Fibroblast of skin of right biceps (primary cell): Measurements from ENCODE around the gene CEBPB.
"Not testable (repeated sequence)": the region's sequence is repeated elsewhere in the genome, so short reads cannot be mapped to it uniquely, and the experiment has no call there.

Source experiments
- DNase-seq: peaks from one replicate; pipeline ENCODE4 v3.0.0-alpha.2; 2013

Gene CEBPB

DNA sequence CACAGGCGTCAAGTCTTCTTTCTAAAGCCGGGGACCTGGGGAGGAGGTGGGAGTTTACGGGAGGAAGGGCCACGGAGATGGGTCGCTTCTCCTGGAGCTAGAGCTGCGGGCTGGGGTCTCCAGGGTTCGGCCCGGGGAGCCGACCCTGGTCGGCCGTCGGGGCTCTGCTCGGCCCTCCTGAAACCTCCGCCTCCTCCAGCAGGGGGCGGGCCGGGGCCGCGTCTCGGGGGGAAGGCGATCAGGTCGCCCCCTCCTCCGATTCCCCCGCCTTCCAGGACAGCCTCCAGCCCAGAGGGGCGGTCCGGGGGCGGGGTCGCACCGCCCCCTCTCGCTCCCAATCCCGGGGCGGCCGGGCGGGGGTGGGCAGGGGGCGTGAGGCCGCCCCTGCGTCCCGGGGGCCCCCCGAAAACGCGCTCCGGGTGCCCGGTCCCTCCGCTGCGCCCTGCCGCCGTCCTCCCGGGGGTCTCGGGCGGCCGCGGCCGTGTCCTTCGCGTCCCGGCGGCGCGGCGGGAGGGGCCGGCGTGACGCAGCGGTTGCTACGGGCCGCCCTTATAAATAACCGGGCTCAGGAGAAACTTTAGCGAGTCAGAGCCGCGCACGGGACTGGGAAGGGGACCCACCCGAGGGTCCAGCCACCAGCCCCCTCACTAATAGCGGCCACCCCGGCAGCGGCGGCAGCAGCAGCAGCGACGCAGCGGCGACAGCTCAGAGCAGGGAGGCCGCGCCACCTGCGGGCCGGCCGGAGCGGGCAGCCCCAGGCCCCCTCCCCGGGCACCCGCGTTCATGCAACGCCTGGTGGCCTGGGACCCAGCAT, at the start of gene CEBPB:
Gene CEBPB, plus strand, starts transcription at position 580 of the 814 bp plus-strand sequence. Its CDS starts 204 bp downstream, at position 784.
- peak; percentile 90 for DNase-seq

DNA sequence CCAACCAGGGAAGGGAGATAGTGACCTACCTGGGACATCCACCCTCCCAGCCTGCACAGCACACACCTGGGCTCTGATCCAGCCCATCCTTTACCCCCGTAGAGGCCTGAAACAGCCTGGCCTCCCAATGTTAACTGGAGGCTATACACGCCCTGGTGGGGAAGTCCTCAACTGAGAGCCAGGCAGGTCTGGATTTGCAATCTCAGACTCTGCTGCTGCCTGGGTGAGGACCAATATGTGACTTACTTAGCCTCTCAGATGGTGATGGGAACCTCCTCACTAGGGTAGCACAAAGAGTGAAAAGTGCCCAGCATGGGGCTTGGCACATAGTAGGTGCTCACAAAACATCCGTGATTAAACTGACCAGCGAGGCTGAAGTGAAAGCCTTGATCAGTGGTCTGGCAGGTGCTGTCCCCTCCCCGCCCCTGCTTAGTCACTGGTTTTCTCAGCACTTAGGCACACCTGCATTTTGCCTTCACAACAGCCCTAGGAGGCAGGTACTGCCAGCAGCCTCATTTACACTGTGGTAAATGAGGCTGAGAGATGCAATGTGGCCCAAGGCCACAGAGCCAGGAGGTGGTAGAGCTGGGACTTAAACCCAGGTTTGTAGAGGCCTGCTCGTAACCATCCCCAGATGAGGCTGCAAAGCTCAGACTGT, 49.5 kb upstream of the CEBPB start:
- DNase-seq, result no peak

DNA sequence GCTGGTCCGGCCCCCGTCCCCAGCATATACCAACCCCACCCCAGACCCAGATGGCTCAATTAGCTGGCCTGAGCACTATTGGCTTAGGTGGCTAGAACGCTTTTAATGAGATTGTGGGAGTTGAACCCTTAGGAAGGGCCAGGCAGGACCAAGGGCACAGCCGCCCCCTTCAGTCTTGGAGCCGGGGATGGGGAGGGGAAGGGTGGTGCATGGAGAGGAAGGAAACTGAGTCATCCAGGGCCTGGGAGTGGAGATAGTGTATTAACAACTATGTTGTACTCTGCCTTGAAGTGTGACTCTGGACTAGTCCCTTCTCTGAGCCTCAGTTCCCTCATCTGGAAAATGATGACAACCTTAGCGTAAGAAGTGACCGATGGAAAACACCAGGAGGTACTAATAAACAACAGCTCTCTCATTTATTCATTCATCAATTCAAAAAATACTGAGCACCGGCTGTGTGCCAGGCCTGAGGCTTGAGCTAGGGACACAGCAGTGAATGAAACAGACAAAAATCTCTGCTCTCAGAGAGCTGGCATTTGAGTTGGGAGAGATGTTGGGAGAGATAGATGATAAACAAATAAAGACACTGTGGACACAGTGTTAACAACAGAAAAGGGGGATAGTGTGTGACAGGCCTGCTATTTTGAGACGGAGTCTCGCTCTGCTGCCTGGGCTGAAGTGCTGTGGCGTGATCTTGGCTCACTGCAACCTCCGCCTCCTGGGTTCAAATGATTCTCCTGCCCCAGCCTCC, 48.6 kb upstream of the CEBPB start:
- no peak for DNase-seq

DNA sequence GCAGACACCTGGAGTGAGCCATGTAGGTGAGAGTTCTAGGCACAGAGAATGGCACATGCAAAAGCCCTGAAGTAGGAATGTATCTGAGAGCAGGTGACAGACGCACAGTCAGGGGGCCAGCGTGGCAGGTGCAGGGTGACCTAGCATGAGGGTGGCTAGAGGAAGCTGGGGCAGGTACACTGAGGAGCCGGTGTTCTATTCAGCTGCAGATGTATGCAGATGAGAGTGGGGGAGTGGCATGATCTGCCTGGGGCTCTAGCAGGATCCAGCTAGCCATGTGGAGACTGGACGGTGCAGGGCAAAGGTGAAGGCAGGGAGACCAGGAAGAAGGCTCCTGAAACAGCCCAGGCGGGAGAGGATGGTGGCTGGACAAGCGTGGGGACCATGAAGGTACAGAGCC, 47.8 kb upstream of the CEBPB start:
- DNase-seq, result no peak

DNA sequence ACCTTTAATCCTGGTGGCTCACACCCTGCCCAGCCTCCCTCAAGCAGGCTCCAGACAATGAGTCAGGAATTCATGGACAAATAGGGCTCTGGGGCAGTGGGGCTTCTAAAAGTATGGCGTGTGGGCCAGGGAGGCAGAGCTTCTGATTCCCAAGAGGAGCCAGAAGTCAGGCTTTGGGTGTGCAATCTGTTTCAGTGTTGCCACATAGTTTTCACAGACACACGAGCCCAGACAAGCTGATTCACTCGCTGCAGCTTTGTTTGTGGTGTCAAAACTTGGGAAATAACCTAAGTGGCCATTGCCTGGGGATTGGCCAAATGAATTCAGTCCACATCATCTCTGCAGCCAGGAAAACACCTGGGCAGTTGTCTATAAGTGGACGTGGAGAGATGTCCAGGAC, 46.3 kb upstream of the CEBPB start:
- peak; percentile 97 for DNase-seq

DNA sequence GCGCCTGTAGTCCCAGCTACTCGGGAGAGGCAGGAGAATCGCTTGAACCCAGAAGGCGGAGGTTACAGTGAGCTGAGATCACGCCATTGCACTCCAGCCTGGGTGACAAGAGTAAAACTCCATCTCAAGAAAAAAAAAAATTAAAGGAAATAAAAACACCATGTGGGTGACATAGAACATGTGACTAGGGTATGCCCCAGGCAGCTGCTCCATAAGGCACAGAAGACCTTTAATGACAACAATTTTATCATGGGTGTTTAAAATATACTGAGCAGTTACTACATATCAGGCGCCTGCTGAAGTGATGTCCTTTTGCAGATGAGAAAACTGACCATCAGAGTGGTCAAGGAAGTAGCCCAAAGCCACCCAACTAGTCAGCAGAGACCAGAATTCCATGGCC, 45.1 kb upstream of the CEBPB start:
- no peak for DNase-seq

DNA sequence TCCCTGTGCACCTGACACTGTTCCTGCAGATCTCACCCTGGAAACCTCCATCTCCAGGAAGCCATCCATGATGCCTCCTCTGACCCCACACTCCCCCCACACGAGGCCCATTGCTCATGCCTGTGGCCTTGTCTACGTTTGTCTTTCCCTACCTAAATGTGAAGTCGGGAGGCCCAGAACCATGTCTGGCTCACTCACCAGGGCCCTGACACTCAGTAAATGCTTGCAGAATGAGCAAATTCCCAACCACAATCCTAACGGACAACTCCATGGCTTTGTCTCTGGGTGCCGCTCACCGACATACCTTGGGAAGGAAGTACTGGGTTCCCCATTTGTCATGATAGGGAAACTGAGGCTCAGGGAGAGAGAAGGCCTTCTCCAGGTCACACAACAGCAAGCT, 44.4 kb upstream of the CEBPB start:
- DNase-seq, result peak; percentile 59

DNA sequence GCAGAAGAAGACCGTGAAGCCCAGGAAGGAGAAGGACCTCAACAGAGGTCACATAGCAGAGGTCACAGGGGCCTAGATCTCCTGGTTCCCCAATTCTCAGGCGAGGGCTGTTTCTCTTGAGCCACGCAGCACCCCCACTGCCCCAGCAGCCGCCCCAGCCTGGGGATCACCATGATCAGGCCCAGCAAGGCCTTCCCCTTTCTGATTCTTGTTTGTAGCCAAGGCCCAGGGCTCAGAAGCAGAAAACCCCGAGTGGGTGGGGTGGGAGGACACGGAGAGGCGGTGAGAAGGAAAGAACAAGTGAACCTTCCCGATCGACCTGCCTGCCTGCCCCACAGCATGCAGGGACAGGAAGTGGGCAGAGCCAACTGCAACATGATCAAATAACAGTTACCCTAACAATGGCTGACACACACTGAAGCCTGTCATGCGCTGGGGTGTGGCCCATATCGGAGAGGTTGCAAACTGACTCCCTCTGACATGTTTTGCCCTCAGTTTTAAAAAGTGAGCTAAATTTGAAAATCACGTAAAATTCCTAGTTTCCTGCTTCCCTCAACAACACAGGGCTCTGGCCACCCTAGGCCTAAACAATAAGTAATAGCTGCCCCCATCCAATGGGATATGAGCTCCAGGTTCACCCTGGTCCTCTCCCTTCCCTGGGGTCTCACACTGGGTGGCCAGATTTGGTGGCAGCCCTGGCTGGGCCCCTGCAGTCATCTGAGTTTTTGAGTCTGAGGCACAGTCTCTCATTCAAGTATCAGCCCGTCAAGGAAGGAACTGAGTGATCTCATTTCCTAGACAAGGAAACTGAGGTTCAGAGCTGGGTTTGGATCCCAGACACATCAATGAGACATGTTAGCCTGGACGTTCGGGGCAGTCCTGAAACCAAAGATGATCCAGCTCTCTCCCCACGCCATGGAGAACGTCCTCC, 43.6 kb upstream of the CEBPB start:
- DNase-seq, result peak; percentile 31

DNA sequence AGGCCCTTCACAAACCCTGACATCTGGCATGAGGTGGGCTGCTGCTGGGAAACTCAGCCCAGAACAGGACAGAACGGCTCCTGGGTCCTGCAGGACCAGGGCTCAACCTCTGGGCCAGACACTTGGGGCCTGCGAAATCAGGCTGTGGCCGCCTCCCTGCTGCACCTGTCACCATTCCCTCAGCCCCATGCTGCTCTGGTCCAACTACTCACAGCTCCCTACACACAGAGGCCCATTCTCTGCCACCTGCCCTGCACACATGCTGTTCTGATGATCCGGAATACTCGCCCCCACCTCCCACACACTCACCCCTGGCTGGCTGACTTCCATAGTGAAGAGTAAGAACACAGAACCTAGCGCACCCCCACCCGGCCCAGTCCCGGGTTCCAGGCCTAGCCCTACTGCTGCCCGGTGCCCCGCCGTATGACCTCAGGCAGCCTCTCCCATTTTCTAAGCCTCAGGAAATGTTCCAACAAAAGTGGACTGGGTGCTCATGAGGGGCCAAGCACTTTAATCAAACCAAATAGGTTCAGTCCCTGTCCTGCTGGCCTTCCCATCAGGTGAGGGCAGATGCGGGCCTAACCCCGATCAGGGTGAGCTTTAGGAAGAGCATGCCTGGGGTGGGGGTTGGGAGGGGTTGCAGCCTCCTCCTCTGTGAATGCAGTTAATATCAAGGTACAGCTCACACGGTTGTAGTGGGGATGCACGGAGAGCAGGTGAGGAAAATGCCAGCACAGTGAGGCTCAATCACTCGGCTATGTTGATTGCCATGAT, 41.0 kb upstream of the CEBPB start:
- DNase-seq, result no peak

DNA sequence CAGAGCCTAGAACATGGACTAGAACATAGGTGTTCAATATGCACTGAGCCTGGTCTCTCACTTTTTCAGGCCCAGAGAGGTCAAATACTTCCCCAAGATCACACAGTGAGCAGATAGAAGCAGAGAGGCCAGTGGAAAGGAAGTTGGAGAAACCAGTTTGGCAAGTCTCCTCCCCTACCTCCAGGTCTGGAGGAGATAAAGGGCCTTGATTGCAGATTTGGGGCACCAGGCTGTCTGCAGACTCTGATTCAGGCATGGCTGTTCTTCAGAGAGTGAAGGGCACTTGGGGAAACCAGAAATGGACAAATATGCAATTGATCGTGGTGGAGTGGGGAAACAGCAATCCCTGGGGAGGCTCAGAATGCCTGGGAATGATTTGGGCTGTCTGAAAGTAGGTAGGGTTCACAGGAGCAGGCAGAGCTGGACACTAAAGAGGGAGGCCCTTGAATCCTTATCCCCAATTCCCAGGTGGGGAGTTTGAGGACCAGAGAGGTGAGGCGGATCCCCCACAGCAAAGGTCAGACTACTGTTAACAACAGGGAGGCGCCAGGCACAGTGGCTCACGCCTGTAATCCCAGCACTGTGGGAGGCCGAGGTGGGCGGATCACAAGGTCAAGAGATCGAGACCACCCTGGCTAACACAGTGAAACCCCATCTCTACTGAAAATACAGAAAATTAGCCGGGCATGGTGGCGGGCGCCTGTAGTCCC, 39.4 kb upstream of the CEBPB start:
- DNase-seq, result no peak

DNA sequence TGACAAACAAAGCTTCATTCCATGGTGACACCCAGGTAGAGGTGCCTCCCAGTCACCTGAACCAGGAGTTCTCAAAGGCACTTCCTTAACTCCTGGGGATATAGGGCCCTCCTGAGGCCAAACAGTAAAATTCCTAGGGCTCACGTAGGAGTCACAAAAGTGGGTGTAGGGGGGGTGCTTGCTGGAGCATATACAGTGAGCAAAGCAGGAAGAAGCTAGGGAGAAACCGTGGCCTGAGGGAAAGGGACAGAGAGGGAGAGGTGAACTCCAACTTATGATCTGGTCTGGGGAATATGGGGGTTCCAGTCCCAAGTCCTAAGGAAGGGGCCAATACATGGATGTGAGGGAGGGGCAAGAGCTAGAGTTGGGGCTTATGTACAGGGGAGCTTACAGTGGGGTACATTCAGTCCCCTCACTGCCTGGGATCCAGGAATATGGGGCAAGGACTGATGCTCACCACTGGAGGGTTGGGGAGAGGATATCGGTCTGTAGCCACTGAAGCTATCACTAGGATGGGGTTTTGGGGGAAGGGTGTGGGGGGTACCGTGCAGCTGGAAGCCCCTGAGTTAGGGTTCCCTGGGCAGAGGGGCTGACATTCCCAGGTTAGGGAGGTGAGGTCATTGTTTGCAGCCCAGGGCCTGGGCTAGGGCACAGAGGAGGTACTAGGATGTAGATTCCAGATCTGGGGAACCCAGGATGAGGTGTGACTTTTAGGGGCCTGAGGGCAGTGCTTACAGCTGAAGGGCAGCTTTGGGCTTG, 38.1 kb upstream of the CEBPB start:
- no peak for DNase-seq

DNA sequence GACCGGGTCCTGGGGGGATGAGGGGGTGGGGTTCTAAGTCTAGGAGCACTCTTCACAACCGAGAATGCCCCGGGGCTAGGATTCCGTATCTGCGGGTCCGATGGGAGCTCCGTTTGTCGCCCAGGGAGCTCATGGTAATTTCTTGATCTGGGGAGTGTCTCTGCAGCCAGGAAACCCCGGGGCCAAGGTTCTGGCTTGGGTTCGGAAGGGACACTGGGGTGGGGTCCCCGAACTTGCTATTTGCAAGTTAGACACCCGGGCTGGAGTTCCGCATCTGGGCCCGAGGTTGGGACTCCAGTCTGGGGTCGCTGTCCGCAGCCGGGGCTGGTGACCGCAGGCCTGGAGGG, 37.5 kb upstream of the CEBPB start:
- DNase-seq, result no peak

DNA sequence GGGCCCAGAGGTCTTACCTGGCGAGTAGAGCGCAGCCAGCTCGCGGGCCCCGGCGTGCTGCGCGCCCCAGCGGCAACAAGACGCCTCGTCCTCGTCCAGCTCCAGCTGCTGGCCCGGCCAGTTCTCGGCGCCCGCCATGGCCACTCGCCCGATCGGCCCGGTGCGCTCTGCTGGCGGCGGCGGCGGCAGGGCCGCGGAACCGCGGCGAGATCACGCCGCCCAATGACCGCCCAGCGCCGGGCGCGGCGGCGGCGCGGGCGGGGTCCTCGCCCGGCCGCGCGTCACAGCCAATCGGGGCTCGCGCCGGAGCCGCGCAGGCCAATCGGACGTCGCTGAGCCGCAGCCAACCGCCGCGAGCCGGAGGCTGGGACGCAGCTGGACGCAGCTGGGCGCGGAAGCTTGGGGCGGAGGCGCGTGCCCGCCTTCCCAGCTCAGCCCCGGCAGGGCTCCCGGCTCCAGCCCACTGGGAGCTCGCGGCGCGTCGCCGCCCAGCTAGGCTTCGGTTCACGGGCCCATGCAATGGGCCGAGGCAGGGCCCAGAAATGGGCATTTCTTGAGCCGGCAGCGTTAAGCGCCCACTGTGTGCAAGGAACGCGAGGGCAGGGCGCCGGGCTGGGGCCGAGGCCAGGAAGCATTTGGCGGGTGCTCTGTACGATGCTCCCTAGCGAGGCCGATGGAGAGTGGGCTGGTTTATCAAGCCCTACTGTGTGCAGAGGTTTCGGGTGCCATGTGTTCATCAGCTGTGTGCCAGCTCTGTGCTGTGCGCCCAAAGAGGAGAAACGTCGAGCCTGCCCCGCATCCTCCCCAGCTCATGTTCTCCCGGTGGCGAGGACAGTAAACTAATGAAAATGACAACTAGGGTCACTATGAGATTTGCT, 36.9 kb upstream of the CEBPB start, which contains the start of gene PEDS1:
Gene PEDS1, minus strand, starts transcription at position 224 of the 878 bp plus-strand sequence. Its CDS starts 86 bp downstream, at position 138.
- peak; percentile 92 for DNase-seq

DNA sequence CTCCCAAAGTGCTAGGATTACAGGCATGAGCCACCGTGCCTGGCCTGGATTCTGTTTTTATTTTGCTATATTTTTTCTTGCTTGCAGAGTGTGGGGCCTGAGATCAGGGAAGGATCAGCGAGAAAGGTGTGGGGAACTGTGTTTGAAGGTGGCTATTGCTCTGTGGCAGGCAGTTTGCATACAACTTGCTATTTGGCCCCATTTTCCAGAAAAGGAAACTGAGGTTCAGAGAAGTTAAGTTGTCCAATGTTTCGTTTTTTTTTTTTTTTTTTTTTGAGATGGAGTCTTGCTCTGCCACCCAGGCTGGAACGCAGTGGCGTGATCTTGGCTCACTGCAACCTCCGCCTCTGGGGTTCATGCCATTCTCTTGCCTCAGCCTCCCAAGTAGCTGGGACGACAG, 29.1 kb upstream of the CEBPB start:
- DNase-seq, result not testable (repeated sequence)

DNA sequence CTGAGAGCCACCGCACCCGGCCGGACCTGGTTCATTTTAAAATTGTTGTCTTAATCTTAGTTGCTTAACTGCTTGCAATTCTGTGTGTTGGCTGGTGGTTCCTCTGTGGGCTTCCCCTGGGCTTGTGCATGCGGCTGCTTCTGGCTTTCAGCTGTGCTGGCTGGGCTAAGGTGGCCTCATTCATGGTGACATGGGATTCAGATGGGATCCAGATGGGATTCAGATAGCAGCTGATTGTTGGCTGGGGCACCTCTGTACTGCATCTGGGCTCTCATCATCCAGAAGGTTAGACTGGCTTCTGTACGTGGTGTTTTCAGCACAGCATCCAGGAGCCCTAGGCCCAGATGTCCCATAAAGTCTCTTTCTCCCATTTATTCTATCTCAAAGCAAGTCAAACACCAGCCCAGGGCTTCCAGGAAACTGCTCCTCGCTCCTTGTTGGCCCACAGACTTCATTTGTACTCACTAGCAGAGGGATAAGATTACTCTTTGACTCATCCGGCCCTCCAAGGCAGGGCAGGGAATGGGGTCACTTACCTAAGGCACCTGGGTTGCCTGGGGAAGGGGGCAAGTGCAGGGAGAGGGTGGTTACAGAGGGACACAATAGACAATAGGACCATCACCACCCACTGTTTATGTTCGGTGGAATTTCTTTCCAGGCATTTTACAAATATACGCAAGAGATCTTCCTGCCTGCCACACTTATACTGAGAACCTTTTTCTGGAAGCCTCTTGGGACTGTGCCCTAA, 26.9 kb upstream of the CEBPB start:
- DNase-seq, result peak; percentile 38

DNA sequence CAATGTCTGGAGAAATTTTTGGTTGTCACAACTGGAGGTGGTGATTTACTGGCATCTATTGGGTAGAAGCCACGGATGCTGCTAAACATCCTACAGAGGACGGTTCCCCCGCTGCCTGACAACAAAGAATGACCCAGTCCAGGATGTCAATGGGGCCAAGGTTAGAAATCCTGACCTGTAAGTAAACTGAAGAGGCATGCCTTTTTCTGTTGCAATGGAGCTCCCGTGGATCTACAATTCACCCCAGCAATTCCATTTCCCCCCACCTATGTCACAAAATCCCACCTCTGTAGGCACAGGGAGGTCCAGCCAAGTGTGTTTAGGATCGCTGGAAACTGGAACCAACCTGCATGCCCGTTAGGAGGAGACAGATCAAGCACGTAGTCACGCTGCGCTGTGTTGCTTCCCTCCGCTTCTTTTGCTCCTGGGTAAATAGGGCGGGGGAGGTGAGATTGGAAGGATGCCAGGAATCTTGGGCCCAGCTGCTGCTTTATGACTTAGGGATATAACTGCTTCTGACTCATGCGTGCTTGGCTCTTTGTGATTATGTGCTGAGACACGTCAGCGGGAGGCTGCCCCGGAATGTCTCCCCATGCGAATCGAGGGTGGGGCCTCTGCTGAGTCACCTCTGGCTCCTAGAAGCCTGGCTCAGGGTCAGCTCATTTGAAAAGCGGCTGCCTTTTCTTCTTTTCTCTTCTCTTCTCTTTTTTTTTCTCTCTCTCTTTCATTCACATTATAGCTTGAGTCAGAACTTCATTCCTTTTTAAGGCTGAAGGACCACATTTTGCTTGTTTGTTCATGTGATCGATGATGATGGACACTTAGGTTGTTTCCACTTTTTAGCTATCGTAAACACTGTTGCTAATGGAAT, 24.7 kb upstream of the CEBPB start:
- peak; percentile 100 for DNase-seq

DNA sequence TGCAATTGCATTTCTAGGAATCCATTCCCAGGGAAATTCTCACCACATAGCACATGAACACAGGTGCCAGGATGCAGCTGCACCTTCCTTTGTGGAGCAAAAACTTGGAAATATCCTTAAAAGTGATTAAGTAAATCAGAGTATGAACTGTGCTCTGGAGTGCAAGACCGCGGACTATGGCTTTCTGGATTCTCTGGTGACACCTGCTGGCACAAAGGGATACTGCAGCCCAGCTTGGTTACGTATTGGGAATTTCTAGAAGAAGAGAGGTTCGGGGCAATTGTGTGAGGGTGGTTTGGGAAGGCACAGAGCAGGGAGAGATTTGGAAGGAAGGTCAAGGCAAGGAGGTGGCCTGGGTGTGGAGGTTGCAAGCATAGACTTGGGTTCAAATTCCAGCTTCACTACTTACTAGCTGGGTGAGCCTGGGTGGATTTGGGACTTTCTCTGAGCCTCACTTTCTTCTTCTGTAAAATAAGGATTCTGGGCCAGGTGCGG, 21.3 kb upstream of the CEBPB start:
- peak; percentile 68 for DNase-seq
